PFSK-1 (cell line): ENCODE measurements around the gene KCNQ4.

ENCODE experiments used
- POLR2AphosphoS5 ChIP-seq: IDR thresholded peaks from 2 replicates; pipeline ENCODE4 v1.6.1; 2012; ENCODE audit warnings: low read depth, mild to moderate bottlenecking, control low read depth, low read length, moderate library complexity
- SIN3A ChIP-seq: IDR thresholded peaks from 2 replicates; pipeline ENCODE4 v1.6.1; 2012; ENCODE audit warnings: mild to moderate bottlenecking, low read length, moderate library complexity, borderline replicate concordance; ENCODE audit not compliant: insufficient read depth

- TF ChIP-seq POLR2AphosphoS5 (no peak), SIN3A (no peak)
These were observed 51.5 kb downstream of the KCNQ4 start for GRCh38 chr1:40834968-40835545.
